NT2/D1 (cell line): ENCODE data around the gene RTTN.

Experiments
- SUZ12 ChIP-seq: IDR thresholded peaks from 2 replicates; pipeline ENCODE4 v1.6.1; 2011; ENCODE audit not compliant: insufficient read length, insufficient read depth; ENCODE audit errors: extremely low read depth
- YY1 ChIP-seq: IDR thresholded peaks from 2 replicates; pipeline ENCODE4 v1.6.1; 2011; ENCODE audit not compliant: insufficient read length, insufficient read depth
- ZNF274 ChIP-seq: IDR thresholded peaks from 2 replicates; pipeline ENCODE4 v1.6.1; 2011; ENCODE audit warnings: mild to moderate bottlenecking, low read depth, low read length

- TF ChIP-seq ZNF274 (no peak), SUZ12 (no peak), YY1 (no peak)
These were observed 180.7 kb downstream of the RTTN start for GRCh38 chr18:70024829-70025228.
